HepG2 (cell line): ENCODE measurements around the gene PTPRF. TPM values are rescaled to one million over a fixed set of nuclear protein-coding genes. Genes with fewer than 3 reads are reported as not detected.
A peak's percentile ranks its signal among the peaks of the same experiment; 100 is the strongest.

ENCODE experiments used
- FOSL2 ChIP-seq: sonication (generic); formaldehyde crosslinking; IDR thresholded peaks from 2 replicates; pipeline ENCODE4 v1.4.0; 2020; ENCODE audit warnings: missing genetic modification reagents
- NRL ChIP-seq: sonication (generic); formaldehyde crosslinking; IDR thresholded peaks from 2 replicates; pipeline ENCODE4 v1.5.0; 2020; ENCODE audit warnings: missing genetic modification reagents, mild to moderate bottlenecking, moderate library complexity, borderline replicate concordance
- PHF20 ChIP-seq: sonication (generic); formaldehyde crosslinking; IDR thresholded peaks from 2 replicates; pipeline ENCODE4 v1.5.0; 2020; ENCODE audit warnings: mild to moderate bottlenecking, missing genetic modification reagents
- THAP11 ChIP-seq: IDR thresholded peaks from 2 replicates; pipeline ENCODE4 v1.6.1; 2016; ENCODE audit warnings: missing biosample characterization, missing genetic modification reagents
- ZNF329 ChIP-seq: sonication (generic); formaldehyde crosslinking; IDR thresholded peaks from 2 replicates; pipeline ENCODE4 v1.9.0; 2021; ENCODE audit warnings: low read depth, mild to moderate bottlenecking, missing genetic modification reagents
- ZNF34 ChIP-seq: sonication (generic); formaldehyde crosslinking; IDR thresholded peaks from 2 replicates; pipeline ENCODE4 v1.4.0; 2020; ENCODE audit warnings: mild to moderate bottlenecking, missing genetic modification reagents, borderline replicate concordance
- ZNF451 ChIP-seq: sonication (generic); formaldehyde crosslinking; IDR thresholded peaks from 2 replicates; pipeline ENCODE4 v1.5.0; 2020; ENCODE audit warnings: mild to moderate bottlenecking, missing genetic modification reagents
- ZNF574 ChIP-seq: sonication (generic); formaldehyde crosslinking; IDR thresholded peaks from 2 replicates; pipeline ENCODE4 v1.4.0; 2020; ENCODE audit warnings: missing genetic modification reagents
- ZNF713 ChIP-seq: sonication (generic); formaldehyde crosslinking; IDR thresholded peaks from 2 replicates; pipeline ENCODE4 v1.4.0; 2020; ENCODE audit warnings: mild to moderate bottlenecking, missing genetic modification reagents
- polyA plus RNA-seq, 8 experiments: library from polyadenylated mRNA; depleted of rRNA in 3 of 8; stranded (reverse) in 7 of 8; unstranded in 1 of 8; fragments of >200 nt; fragmentation: Illumina TruSeq in 4 of 8; extraction: Trizol in 4 of 8; gene quantifications; 2 replicates each; pipeline versions ENCODE4 v1.2.1 to v1.2.3, GENCODE V29; 2011 to 2016; ENCODE audit warnings: low read depth in 4 of 8, missing spikeins in 1 of 8, mixed read lengths in 1 of 8; ENCODE audit not compliant: insufficient read depth in 1 of 8
- total RNA-seq, 5 experiments: library from RNA; depleted of rRNA; stranded (reverse); fragments of >200 nt; fragmentation: Illumina TruSeq; extraction: Trizol; gene quantifications; 2 replicates each; pipeline ENCODE4 v1.2.3, GENCODE V29; 2016; ENCODE audit warnings: low read depth in 1 of 5
- TF ChIP-seq, protein P1 (sequence below): sonication (generic); formaldehyde crosslinking; IDR thresholded peaks from 2 replicates; pipeline ENCODE4 v1.5.0; 2020; ENCODE audit warnings: mild to moderate bottlenecking, missing genetic modification reagents, borderline replicate concordance
- TF ChIP-seq, protein P2 (sequence below): sonication (generic); formaldehyde crosslinking; IDR thresholded peaks from 2 replicates; pipeline ENCODE4 v1.4.0; 2020; ENCODE audit warnings: mild to moderate bottlenecking, missing genetic modification reagents, borderline replicate concordance
- TF ChIP-seq, protein P3 (sequence below): sonication (generic); formaldehyde crosslinking; conservative IDR thresholded peaks from 2 replicates; pipeline ENCODE4 v1.4.0; 2020; ENCODE audit warnings: missing genetic modification reagents
- TF ChIP-seq, protein P4 (sequence below): sonication (generic); formaldehyde crosslinking; IDR thresholded peaks from 2 replicates; pipeline ENCODE4 v1.5.0; 2020; ENCODE audit warnings: missing genetic modification reagents, mild to moderate bottlenecking, borderline replicate concordance

PTPRF gene
- total and polyA plus RNA-seq, 2 of the 13 experiments (the other 11 are each of a cell fraction or from before 2014, with no cell fraction given), result 55.9 to 167 TPM

DNA sequence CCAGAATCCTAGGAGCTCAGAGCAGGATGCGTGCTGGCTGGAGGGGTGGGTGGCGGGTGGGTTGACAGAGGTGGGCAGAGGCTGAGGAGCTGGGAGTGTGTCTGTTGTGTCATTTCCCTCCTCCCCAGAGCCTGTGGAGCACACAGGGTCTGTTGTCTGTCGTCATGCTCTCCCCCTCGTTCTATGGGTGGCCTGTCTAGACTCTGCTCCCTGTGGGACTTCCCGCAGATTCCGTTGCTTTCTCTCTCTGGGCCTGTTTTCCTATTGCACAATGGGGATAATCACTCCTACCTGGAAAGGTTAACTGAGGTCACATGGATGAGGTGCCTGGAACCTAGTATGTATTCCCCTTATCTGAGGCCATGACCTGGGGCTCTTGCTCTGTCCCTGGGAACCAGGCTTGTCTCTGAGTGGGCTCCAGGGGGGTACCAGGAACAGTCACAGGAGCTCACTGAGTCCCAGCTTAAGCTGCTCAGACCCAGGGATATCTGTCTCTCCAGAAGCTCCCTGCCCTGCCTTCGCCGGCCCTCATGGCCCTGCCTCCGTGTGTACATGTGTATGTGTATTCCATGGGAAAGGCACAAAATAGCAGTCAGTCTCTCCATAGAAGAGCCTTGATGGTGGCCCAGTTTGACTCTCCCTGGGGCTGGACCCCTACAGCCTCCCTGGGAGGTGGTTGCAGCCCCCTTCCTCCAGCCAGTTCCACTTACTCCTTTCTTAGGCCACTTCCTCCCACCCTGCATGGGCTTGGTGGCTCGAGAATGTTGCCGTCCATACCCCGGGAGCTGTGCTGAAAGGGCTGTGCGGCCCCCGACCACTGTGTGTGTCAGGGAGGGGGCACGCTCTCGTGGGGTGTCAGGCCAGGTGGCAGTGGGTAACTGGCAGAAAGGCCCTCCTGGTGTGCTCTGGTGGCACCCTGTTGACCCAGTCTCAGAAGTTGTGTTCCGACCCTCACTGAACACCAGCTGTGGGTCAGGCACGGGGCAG is 17.9 kb downstream of the PTPRF start (continued):
- TF ChIP-seq ZNF574 (CRISPR knock-in tag) (peak; percentile 78), ZNF329 (peak; percentile 43; the same call in 1 of the 2 replicates), NRL (CRISPR knock-in tag) (peak; percentile 71), FOSL2 (CRISPR knock-in tag) (peak; percentile 91), ZNF451 (CRISPR knock-in tag) (peak; percentile 73; the same call in 1 of the 2 replicates), ZNF713 (no peak), PHF20 (peak; percentile 19; the same call in 1 of the 2 replicates), ZNF34 (CRISPR knock-in tag) (0 out of 2 replicates have a peak, but pooled peaks have one; percentile 59), THAP11 (CRISPR knock-in tag) (peak; percentile 85)
- TF ChIP-seq, protein P1, sequence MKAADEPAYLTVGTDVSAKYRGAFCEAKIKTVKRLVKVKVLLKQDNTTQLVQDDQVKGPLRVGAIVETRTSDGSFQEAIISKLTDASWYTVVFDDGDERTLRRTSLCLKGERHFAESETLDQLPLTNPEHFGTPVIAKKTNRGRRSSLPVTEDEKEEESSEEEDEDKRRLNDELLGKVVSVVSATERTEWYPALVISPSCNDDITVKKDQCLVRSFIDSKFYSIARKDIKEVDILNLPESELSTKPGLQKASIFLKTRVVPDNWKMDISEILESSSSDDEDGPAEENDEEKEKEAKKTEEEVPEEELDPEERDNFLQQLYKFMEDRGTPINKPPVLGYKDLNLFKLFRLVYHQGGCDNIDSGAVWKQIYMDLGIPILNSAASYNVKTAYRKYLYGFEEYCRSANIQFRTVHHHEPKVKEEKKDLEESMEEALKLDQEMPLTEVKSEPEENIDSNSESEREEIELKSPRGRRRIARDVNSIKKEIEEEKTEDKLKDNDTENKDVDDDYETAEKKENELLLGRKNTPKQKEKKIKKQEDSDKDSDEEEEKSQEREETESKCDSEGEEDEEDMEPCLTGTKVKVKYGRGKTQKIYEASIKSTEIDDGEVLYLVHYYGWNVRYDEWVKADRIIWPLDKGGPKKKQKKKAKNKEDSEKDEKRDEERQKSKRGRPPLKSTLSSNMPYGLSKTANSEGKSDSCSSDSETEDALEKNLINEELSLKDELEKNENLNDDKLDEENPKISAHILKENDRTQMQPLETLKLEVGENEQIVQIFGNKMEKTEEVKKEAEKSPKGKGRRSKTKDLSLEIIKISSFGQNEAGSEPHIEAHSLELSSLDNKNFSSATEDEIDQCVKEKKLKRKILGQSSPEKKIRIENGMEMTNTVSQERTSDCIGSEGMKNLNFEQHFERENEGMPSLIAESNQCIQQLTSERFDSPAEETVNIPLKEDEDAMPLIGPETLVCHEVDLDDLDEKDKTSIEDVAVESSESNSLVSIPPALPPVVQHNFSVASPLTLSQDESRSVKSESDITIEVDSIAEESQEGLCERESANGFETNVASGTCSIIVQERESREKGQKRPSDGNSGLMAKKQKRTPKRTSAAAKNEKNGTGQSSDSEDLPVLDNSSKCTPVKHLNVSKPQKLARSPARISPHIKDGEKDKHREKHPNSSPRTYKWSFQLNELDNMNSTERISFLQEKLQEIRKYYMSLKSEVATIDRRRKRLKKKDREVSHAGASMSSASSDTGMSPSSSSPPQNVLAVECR (CRISPR knock-in tag), result peak; percentile 89; the same call in 1 of the 2 replicates
- TF ChIP-seq, protein P2, sequence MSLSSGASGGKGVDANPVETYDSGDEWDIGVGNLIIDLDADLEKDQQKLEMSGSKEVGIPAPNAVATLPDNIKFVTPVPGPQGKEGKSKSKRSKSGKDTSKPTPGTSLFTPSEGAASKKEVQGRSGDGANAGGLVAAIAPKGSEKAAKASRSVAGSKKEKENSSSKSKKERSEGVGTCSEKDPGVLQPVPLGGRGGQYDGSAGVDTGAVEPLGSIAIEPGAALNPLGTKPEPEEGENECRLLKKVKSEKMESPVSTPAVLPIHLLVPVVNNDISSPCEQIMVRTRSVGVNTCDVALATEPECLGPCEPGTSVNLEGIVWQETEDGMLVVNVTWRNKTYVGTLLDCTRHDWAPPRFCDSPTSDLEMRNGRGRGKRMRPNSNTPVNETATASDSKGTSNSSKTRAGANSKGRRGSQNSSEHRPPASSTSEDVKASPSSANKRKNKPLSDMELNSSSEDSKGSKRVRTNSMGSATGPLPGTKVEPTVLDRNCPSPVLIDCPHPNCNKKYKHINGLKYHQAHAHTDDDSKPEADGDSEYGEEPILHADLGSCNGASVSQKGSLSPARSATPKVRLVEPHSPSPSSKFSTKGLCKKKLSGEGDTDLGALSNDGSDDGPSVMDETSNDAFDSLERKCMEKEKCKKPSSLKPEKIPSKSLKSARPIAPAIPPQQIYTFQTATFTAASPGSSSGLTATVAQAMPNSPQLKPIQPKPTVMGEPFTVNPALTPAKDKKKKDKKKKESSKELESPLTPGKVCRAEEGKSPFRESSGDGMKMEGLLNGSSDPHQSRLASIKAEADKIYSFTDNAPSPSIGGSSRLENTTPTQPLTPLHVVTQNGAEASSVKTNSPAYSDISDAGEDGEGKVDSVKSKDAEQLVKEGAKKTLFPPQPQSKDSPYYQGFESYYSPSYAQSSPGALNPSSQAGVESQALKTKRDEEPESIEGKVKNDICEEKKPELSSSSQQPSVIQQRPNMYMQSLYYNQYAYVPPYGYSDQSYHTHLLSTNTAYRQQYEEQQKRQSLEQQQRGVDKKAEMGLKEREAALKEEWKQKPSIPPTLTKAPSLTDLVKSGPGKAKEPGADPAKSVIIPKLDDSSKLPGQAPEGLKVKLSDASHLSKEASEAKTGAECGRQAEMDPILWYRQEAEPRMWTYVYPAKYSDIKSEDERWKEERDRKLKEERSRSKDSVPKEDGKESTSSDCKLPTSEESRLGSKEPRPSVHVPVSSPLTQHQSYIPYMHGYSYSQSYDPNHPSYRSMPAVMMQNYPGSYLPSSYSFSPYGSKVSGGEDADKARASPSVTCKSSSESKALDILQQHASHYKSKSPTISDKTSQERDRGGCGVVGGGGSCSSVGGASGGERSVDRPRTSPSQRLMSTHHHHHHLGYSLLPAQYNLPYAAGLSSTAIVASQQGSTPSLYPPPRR (CRISPR knock-in tag), result peak; percentile 96
- TF ChIP-seq, protein P3, sequence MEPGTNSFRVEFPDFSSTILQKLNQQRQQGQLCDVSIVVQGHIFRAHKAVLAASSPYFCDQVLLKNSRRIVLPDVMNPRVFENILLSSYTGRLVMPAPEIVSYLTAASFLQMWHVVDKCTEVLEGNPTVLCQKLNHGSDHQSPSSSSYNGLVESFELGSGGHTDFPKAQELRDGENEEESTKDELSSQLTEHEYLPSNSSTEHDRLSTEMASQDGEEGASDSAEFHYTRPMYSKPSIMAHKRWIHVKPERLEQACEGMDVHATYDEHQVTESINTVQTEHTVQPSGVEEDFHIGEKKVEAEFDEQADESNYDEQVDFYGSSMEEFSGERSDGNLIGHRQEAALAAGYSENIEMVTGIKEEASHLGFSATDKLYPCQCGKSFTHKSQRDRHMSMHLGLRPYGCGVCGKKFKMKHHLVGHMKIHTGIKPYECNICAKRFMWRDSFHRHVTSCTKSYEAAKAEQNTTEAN (CRISPR knock-in tag), result peak; percentile 77; the same call in 1 of the 2 replicates
- TF ChIP-seq, protein P4, sequence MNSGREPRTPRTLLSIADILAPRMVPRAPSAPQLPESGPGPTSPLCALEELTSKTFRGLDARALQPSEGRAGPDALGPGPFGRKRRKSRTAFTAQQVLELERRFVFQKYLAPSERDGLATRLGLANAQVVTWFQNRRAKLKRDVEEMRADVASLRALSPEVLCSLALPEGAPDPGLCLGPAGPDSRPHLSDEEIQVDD, result no peak
